Tracheal epithelial cell (primary cell): ENCODE data around the gene GART. TPM values are rescaled to one million over a fixed set of nuclear protein-coding genes. Genes with fewer than 3 reads are reported as not detected.

ENCODE experiments used
- total RNA-seq: library from RNA; depleted of rRNA; stranded (reverse); fragments of >200 nt; gene quantifications from 2 replicates; pipeline ENCODE4 v1.2.1, GENCODE V29; 2014

The GART gene
- 91.6 and 108 TPM in 2 replicates for total RNA-seq

GRCh38 chr21:33541756-33542639, at the start of gene GART:
GART (minus strand) TSS chr21:33542117; CDS start chr21:33539315, 2,802 bp downstream.

DNA sequence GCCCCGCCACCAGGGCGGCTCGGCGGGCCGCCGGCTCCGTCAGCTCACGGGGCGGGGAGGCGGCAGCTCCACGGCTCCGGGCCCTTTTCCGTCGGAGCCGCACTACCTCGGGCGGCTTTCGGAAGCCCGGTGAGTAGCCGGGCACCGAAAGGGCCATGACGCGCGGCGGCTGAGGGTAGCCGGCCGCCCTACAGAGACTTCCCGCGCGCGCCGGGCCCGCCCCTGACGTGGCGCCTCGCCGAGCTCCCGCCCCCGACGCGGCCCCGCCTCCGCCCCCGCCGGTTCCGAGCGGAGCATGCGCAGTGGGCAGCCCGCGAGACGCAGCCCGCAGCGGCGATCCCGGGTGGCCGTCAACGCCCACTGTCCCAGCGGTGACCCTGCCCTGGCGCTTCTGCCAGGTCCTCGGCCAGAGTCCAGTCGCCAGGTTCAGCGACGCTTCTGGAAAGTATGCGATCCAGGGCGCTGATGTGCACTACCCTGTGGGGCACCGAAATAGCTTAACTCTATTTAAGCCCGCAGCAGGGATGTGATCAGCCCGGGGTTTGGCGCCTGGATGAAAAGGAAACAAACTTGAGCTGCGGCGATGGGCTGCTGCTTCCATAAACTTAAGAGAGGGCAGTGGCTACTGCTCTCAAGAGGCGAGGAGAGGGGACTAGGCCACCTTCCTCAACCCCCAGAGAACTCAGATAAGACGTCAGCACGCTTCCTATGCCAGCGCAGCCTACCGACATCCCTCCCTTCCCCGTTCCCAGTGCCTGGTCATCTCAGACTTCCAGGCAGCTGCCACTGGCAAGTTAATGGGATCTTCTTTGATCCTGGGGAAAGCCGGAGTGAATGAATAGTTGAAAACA, 46.8 kb upstream of the GART start, which contains the start of gene DONSON:
Gene DONSON (minus strand): TSS at position 200 of the 851 bp plus-strand sequence. CDS start 43 bp downstream, at position 157.

DNA sequence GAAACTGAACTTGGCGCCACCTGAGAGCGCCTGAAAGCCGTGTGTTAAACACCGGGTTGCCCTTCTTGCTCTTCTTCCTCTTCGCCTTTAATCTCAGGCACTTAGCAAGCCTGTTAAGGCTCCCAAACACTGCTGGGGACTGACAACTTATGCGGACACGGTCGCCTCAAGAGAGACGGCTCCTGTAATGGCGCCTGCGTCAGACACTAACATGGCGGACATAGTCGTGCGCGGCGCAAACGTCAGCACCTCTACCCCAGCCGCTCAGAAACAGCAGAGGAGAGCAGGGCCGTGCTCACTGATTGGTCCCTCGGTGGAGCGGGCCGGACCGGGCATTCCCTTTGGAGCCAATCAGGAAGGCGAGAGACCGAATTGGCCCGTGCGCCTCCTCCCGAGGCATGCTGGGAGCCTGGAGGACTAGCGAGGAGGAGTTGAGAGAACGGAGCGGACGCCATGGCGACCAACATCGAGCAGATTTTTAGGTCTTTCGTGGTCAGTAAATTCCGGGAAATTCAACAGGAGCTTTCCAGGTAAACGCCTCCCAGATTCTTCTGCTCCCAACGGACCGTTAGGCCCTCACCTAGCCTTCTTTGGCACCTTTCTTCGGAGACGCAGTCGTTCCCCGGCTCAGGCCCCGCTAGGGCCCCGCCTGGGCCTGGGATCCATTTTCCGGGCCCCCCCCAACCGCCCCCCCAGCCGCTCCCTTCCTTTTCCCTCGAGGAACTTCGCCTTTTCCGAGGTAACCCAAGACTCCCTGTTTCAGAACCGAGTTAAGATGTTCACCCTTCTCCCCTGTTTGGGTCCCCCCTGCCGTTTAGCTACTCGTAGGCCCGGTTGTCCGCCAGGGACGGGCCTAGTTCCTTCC, 955 bp upstream of the GART start, which contains the start of gene SON:
Gene SON (plus strand): TSS at position 399 of the 865 bp plus-strand sequence. CDS start 55 bp downstream, at position 454.

DNA sequence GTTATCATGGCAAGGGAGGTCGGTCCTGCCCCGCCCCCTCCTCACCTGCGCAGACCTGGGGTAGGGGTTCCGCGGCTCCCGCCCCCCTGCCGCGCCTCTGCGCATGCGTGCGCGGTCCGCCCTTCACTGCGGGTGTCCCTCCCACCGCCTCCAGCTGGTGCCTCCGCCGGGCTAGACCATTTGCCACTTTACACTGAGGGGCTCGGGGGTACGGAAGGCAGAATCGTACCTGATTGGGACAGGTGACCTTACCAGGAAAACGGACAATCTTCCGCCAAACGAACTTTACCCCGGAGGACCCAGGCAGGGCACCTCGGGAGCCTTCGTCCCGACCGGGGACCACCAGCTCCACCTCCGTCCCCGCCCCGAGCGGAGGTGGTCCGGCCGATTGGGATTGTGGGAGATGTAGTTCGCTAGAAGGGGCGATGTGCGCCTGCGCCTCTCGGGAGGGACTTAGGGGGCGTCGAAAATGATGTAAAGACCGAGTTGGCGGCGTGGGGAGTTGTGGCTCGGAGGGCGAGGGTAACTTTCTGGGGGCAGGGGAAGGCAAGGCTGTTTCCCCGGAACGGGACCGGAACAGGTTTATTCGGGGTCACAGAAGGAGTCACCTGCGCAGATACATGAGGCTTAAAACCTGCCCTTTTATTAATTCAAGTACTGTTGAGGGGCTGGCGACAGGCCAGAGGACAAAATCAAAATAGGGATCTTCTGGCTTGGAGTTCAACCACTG, 50.4 kb downstream of the GART start, which contains the start of gene DNAJC28:
Gene DNAJC28 (minus strand): TSS at position 344 of the 730 bp plus-strand sequence. CDS start 2,323 bp downstream, outside the sequence.

DNA sequence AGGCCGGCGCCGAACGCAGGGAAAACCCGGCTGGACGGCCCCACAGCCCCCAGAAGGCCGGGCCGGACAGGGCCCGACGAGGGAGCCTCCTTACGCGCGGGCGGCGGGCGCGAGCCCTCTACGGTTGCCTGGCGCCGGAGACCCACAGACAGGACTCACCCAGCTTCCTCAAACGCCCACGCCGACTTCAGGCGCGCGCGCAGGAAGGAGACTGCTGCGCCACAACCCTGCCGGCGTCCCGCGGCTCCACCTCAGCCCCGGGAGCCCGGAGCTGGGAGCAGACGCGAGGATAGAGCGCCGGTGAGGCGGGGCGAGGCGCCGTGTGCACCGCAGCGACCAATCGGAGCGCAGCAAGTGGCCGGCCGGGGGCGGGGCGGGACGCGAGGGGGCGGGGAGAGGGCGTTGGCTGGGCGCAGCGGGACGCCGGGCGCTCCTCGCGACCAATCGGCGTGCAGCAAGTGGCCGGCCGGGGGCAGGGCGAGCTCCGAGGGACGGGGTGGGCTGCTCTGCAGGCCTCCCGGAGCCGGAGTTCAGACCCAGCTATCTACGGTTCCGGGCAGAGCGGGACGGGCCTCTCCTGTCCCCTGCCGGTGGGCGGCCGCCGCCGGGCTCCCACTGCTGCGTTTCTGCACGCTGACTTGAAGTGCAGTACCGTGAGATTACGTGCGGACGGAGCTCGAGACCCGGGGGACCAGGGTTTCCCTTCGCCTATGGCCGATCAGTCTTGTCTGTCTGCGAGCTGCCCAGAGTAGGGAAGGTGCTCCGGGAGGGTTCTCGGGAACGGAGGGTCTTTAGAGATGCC, 62.0 kb downstream of the GART start, which contains the start of gene TMEM50B:
Gene TMEM50B (minus strand): TSS at position 296 of the 802 bp plus-strand sequence. CDS start 11,089 bp downstream, outside the sequence.

Other genes starting within 250 kb of the GART start
- gene IFNAR1, start 217.1 kb downstream of the GART start, total RNA-seq: 10.1 and 11.1 TPM in 2 replicates
- gene IFNGR2, start 138.7 kb downstream of the GART start, total RNA-seq: 72.7 and 117 TPM in 2 replicates
- 16.1 and 20.7 TPM in 2 replicates for gene TMEM50B, start 62.1 kb downstream of the GART start, total RNA-seq
- 0.85 and 1.4 TPM in 2 replicates for gene DNAJC28, start 50.4 kb downstream of the GART start, total RNA-seq
- gene SON, start 921 bp upstream of the GART start, total RNA-seq: 120 and 141 TPM in 2 replicates
- 4.0 and 10.8 TPM in 2 replicates for gene DONSON, start 46.6 kb upstream of the GART start, total RNA-seq
- gene CRYZL1, start 99.6 kb upstream of the GART start, total RNA-seq: 10.8 and 15.1 TPM in 2 replicates
- 12.5 and 15.8 TPM in 2 replicates for gene ITSN1, start 100.4 kb upstream of the GART start, total RNA-seq